ENCODE data around the gene UQCR11. TPM values are rescaled to one million over a fixed set of nuclear protein-coding genes. Genes with fewer than 3 reads are reported as not detected.
A peak's percentile ranks its signal among the peaks of the same experiment; 100 is the strongest.

The UQCR11 gene
- total and polyA plus RNA-seq, 7 donors, result 81.1 to 339 (median 158) TPM

DNA sequence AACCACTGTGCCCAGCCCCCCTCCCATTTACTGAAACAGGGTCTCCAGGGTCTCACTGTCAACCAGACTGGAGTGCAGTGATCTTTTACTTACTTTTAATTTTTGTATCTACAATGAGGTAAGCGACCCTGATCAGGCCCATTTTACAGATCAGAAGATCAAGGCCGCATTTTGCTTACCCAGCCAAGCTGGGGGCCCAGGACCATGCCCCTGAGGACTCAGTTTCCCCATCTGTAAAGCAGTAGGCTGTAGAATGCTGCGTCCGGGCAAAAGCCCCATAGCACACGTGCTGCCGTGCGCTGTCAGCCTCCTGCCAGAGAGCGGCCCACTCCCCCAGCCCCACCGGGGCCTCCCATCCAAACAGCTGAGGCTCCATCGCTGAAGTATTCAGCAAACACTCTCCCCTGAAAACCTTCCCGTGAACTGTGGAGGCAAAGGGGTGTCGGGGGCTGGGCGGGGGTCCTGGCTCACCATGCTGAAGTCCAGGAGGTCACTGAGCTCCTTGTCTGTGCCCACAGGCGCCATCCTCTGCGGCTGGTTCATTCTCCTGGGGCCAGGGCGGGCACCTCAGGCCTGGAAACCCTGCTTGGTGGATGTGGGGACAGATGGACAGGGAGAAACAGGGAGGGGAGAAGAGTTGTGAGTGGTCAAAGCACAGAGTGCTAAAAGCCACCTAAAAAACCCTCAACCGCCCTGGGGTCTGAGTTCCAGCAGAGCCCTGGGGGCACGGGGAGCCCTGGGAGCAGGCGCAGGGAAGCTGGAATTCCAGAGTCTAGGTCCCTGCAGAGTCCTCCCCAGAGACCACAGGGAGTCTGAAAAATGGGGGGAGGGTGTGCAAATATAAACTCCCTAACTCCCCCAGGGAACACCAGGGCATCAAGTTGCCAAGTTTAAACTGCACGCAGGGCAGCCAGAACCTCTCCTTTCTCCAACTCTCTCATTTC, 44.7 kb upstream of the UQCR11 start:
- Histone ChIP-seq H3K9me3 (no peaks in the 10 kb centered on the region), H3K27ac (peak overlapping the region in 3 of 4 donors; percentile 85 to 99 (median 89)), H3K27me3 (no peaks in the 10 kb centered on the region), H3K4me3 (peak overlapping the region in 2 of 4 donors; percentile 98), H3K36me3 (peaks cover 0 to 38% (median 11%) of the 10 kb centered on the region in 4 donors), H3K4me1 (peaks cover 0 to 24% (median 17%) of the 10 kb centered on the region in 4 donors)
- WGBS, 2 donors, result 88 to 94% methylated on average over 20 of the region's 20 CpGs
- TF ChIP-seq POLR2A (IDR thresholded peaks at IDR 0.05) (no peak), POLR2AphosphoS5 (IDR thresholded peaks at IDR 0.05) (no peak), EP300 (IDR thresholded peaks at IDR 0.05) (no peak)
- TF ChIP-seq, protein P1, sequence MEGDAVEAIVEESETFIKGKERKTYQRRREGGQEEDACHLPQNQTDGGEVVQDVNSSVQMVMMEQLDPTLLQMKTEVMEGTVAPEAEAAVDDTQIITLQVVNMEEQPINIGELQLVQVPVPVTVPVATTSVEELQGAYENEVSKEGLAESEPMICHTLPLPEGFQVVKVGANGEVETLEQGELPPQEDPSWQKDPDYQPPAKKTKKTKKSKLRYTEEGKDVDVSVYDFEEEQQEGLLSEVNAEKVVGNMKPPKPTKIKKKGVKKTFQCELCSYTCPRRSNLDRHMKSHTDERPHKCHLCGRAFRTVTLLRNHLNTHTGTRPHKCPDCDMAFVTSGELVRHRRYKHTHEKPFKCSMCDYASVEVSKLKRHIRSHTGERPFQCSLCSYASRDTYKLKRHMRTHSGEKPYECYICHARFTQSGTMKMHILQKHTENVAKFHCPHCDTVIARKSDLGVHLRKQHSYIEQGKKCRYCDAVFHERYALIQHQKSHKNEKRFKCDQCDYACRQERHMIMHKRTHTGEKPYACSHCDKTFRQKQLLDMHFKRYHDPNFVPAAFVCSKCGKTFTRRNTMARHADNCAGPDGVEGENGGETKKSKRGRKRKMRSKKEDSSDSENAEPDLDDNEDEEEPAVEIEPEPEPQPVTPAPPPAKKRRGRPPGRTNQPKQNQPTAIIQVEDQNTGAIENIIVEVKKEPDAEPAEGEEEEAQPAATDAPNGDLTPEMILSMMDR (IDR thresholded peaks at IDR 0.05), result no peak
- no peak for DNase-seq
- intact Hi-C loops (cut with DNase I), result loop anchor here (2.0 kb wide), 1 partner anchor 35 kb away; no protein-coding TSS in a partner anchor

DNA sequence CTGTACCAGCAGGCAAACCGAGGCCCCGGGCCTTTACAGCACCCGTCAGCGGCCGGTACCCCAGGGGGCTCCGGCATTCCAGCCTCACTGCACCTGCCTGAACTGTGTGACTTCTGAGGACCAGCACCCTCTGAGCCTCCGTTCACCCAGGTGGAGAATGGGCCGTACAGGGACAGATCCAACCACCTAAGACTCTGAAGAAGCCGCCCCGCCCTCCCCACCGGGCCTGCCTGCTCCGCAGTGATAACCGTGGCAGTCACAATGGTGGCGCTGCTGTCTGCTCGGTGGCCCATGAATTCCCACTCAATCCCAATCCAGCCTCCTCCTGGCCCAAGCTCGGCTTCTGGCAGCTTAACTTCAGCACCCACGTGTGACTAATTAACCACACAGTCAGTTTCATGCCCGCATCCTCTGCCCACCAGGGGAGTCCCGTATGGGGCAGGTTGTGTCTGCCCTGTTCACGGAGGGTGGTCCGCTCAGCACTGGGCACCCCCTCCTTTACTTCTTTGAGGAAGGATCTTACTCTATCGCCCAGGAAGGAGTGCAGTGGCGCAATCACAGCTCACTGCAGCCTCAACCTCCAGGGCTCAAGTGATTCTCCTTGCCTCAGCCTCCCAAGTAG, 43.8 kb upstream of the UQCR11 start:
- no peaks in the 10 kb centered on the region for H3K27me3 ChIP-seq
- peaks cover 0 to 47% (median 12%) of the 10 kb centered on the region in 4 donors for H3K36me3 ChIP-seq
- intact Hi-C loops (cut with DNase I), result loop anchor here (2.0 kb wide), 1 partner anchor 34 kb away; no protein-coding TSS in a partner anchor
- no peak overlapping the region for H3K27ac ChIP-seq
- peaks cover 0 to 24% (median 17%) of the 10 kb centered on the region in 4 donors for H3K4me1 ChIP-seq
- H3K4me3 ChIP-seq, result no peak overlapping the region
- TF ChIP-seq EP300 (IDR thresholded peaks at IDR 0.05), result no peak
- TF ChIP-seq, protein P1 (IDR thresholded peaks at IDR 0.05), result no peak
- no peak for TF ChIP-seq POLR2A (IDR thresholded peaks at IDR 0.05)
- TF ChIP-seq POLR2AphosphoS5 (IDR thresholded peaks at IDR 0.05), result no peak
- DNase-seq, result no peak
- WGBS, 2 donors, result 70 to 90% methylated on average over 23 of the region's 23 CpGs
- no peaks in the 10 kb centered on the region for H3K9me3 ChIP-seq

DNA sequence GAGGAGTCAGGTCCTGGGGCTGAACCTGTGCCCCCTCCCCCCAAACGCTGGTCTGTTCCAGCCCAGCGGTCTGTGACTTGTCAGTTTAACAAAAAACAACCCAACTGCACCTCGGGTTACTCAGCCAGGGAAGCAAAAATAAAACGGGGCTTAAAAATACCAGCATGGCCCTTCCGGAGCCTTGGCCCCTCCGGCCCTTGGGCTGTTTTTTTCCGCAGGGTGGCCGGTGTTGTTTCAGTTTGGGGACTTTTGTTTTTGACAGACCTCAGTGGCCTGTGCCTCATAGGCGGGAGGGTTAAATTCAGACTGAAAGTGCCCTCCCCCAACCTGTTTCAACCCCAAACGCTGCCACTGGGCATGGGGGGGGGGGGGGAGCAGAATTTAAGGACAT, 43.2 kb upstream of the UQCR11 start:
- no peak for DNase-seq
- intact Hi-C loops (cut with DNase I), result loop anchor here (2.0 kb wide), 1 partner anchor 34 kb away; no protein-coding TSS in a partner anchor
- no peak for TF ChIP-seq EP300 (IDR thresholded peaks at IDR 0.05)
- no peak for TF ChIP-seq POLR2AphosphoS5 (IDR thresholded peaks at IDR 0.05)
- TF ChIP-seq, protein P1 (IDR thresholded peaks at IDR 0.05), result no peak
- no peak for TF ChIP-seq POLR2A (IDR thresholded peaks at IDR 0.05)
- WGBS, 2 donors, result 64 to 80% methylated on average over 10 of the region's 10 CpGs
- Histone ChIP-seq H3K9me3 (no peaks in the 10 kb centered on the region), H3K27me3 (no peaks in the 10 kb centered on the region), H3K27ac (no peak overlapping the region), H3K36me3 (peaks cover 0 to 53% (median 12%) of the 10 kb centered on the region in 4 donors), H3K4me1 (peaks cover 0 to 23% (median 16%) of the 10 kb centered on the region in 4 donors), H3K4me3 (no peak overlapping the region)

DNA sequence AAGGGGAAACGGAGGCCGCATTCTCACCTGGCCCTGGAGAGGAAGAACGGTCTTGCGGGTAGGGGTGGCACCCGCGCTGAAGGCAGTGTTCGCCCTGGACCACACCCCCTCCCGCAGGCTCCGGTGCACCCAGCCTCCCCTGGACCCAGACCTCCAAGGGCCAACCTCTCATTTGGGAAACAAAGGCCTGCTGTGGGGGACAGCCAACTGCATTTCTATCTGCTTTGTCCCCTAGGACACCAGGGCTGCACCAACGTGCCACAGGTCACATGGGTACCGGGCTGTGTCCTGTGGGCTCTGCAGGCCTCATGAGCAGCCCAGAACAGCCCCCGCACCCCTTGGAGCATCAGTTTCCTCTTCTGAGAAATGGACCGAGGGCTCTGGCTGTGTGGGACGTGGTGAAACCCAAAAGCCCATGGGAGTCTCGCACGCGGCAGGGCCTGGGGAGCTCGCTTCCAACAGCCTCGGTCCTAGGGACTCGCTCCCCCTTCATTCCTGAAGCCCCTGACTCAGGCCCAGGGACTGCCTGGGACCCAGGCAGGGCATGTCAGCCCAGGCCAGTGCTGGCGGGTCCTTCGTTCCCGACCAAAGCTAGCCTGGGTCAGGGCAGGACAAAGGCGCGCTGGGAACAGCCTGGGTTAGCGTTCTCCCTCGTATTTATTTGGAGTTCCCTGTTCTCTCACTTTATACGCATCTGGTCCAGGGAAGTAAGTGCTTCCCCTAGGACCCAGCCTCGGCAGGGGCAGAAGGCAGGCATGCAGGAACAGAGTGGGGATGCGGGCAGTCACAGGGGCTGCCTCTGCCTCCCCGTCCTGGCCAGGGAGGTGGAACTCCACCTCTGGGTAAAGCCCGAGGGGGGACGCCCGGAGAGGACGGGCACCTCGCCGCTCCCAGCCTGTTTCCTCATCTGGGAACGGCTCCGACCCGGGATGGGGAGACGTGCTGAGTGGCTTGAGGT, 42.5 kb upstream of the UQCR11 start:
- WGBS, 2 donors, result 81 to 93% methylated on average over 41 of the region's 41 CpGs
- Histone ChIP-seq H3K4me1 (peaks cover 0 to 18% (median 14%) of the 10 kb centered on the region in 4 donors), H3K27me3 (no peaks in the 10 kb centered on the region), H3K27ac (no peak overlapping the region), H3K4me3 (no peak overlapping the region), H3K9me3 (no peaks in the 10 kb centered on the region), H3K36me3 (peaks cover 0 to 58% (median 12%) of the 10 kb centered on the region in 4 donors)
- DNase-seq, result no peak
- TF ChIP-seq EP300 (IDR thresholded peaks at IDR 0.05), result no peak
- TF ChIP-seq, protein P1 (IDR thresholded peaks at IDR 0.05), result no peak
- no peak for TF ChIP-seq POLR2AphosphoS5 (IDR thresholded peaks at IDR 0.05)
- no peak for TF ChIP-seq POLR2A (IDR thresholded peaks at IDR 0.05)
- intact Hi-C loops (cut with DNase I), result loop anchor here (2.0 kb wide), 1 partner anchor 33 kb away; no protein-coding TSS in a partner anchor

Data from sigmoid colon (tissue), 7 donors.